Hematopoietic multipotent progenitor cell treated with erythropoietin and hydrocortisone succinate and interleukin-3 and kit ligand, for 15 days (in vitro differentiated cells): Measurements from ENCODE around the gene LAIR2.
A peak's percentile ranks its signal among the peaks of the same experiment; 100 is the strongest.
"Not testable (repeated sequence)": the region's sequence is repeated elsewhere in the genome, so short reads cannot be mapped to it uniquely, and the experiment has no call there.

Source experiments
- DNase-seq: peaks from one replicate; pipeline ENCODE4 v3.0.0-alpha.2; 2015; ENCODE audit warnings: low spot score

LAIR2 gene

GRCh38 chr19:54464630-54465425, 37.8 kb upstream of the LAIR2 start:
- peak; percentile 75 for DNase-seq

- no peak for DNase-seq
These were observed 37.1 kb upstream of the LAIR2 start for GRCh38 chr19:54465426-54466109.

- not testable (repeated sequence) for DNase-seq
These were observed 36.5 kb upstream of the LAIR2 start for GRCh38 chr19:54466110-54466480.

- no peak for DNase-seq
These were observed 33.1 kb upstream of the LAIR2 start for GRCh38 chr19:54469496-54469934.

DNA sequence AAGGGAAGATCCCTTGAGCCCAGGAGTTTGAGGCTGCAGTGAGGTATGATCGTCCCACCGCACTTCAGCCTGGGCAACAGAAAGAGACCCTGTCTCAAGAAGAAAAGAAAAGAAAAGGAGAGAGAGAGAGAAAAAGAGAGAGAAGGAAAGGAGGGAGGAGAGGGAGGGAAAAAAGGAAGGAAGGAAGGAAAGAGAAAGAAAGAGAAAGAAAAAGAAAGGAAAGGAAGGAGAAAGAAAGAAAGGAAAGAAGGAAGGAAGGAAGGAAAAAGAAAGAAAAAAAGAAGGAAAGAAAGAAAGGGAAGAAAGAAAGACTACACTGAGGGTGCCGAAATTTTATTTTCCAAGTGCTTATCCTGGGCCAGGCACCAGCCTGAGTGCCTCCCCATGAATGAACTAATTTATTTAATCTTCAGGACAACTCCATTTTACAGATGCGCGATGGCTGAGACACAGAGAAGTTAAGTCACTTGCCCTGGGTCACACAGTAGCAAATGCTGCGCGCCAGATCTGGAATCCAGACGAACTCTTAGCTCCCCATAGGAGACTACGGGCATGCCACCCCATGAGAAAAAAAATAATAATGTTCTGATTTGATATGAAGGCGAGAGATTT, 32.2 kb upstream of the LAIR2 start:
- DNase-seq = no peak

- DNase-seq = no peak
These were observed 31.4 kb upstream of the LAIR2 start for GRCh38 chr19:54470991-54471782.

GRCh38 chr19:54473071-54473891, 29.4 kb upstream of the LAIR2 start, which contains the start of gene CDC42EP5:
TSS of gene CDC42EP5 (minus strand) at chr19:54473296. CDS start at chr19:54465547, 7,749 bp downstream.
- no peak for DNase-seq

DNA sequence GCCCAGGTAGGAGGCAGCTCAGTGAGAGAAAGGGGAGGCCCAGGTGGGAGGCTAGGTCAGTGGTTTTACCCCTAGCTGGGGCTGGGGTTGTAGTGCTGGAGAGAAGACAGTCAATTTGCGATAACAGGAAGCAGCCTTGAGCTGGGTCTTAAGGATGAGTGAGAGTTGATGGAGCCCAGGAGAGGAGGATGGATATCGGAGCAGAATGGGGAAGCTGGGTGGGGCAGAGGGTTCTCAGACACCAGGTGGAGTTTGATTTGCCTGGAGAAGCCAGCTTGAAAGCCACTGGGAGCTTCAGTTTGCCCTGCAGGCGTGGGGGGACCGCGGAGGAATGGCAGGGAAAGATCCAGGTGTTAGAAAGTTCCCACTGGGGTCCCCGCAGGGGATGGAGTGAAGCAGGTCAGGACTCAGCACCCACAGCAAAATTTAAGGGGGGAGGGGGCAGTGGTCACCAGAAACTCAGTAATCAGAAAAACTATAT, 28.7 kb upstream of the LAIR2 start:
- DNase-seq = no peak

DNA sequence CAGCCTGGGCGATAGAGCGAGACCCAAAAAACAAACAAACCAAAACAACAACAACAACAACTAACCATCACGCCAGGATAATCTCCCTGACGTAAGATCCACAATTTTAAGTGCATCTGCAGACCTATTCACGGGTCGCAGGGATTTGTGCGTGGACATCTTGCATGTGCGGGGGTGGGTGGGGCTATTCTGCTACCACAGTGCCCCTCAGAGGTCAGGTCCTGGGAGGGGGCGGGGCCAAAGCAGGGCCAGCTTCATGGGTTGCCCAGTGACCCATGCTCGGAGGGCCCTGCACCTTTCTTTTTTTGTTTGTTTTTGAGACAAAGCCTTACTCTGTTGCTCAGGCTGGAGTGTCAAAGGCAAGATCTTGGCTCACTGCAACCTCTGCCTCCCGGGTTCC, 26.9 kb upstream of the LAIR2 start:
- DNase-seq = no peak

DNA sequence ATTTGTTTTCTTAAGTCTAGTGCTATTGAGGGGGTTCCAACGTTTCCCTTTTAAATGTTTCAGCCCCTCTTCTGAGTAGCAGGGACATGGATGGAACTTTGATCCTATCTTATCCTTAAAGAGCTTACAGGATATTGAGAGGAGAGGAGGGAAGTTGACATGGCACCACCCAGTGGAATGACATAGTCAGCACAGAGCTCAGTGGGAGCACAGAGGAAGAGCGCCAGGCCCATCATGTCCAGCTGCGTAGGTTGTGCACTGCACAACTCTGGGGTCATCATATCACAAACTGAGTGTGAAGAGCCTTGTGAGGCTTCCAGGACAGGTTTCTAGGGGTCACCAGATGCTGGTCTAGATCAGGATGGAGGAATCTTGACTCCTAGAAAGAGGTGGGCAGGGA, 25.0 kb upstream of the LAIR2 start:
- DNase-seq = no peak

DNA sequence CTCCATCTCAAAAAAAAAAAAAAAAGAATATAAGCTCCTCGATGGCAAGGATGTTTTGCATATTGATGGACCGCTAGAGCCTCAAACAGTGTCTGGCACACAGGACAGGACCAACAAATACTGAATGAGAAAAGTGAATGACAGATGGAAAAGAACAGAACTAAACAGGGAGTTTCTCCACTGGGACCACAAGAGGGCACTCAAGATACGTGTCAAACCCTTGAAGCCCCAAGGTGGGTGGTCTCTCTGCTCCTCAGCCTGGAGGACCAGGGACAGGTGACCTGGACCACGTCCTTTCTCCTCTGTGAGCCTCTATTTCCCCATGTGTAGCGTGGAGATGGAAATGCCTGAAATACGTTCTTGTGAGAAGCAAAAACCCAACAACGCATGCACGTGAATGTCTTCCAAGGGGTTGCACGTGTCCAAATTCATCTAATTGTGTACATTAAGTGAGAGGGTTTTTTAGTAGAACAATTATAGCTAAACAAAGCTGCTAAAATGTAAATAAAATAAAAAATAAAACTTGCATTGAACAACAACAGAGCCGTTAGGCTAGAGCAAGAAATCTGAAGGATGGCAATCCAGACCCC, 23.9 kb upstream of the LAIR2 start:
- DNase-seq = peak; percentile 25

GRCh38 chr19:54480051-54480450, 22.6 kb upstream of the LAIR2 start:
- no peak for DNase-seq

- peak; percentile 42 for DNase-seq
These were observed 21.2 kb upstream of the LAIR2 start for GRCh38 chr19:54481326-54481930.

GRCh38 chr19:54482889-54483288, 19.7 kb upstream of the LAIR2 start:
- no peak for DNase-seq

GRCh38 chr19:54484451-54484850, 18.2 kb upstream of the LAIR2 start:
- no peak for DNase-seq

DNA sequence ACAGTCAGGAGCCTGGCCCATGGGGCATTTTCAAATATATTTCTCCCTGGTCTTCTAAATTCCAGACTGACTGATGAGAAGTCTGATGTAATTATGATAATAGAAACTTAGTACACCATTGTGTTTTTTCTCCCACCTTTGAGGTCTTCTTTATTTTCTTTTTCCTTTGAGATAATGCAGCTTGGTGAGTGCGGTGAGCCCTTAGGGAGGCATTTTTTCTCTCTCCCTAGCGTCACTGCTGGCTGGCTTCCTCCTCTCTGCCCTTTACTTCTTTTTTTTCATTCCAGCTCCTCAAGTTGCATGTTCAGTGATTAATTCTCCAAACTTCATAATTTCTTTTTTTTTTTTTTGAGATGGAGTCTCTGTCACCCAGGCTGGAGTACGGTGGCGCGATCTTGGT, 16.8 kb upstream of the LAIR2 start:
- DNase-seq = no peak

- no peak for DNase-seq
These were observed 13.3 kb upstream of the LAIR2 start for GRCh38 chr19:54489341-54489740.

DNA sequence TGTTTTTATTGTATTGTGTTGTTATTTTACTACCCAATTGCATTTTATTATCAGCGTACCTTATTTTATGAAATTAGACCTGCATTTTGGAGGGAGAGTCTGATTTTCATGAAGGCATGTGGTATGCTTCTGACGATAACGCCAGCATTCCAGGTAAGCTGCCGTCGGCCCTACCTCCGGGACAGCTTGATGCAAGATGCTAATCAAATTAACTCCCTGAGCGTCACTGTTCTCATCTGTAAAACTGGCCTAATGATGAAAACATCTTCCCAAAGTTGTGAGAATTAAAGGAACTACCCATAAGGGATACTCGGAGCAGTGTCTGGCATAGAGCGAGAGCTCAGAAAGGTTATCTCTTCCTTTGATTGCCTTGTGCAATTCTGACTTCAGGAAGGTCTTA, 12.9 kb upstream of the LAIR2 start:
- DNase-seq = no peak

GRCh38 chr19:54492568-54492967, 10.1 kb upstream of the LAIR2 start:
- DNase-seq = no peak

DNA sequence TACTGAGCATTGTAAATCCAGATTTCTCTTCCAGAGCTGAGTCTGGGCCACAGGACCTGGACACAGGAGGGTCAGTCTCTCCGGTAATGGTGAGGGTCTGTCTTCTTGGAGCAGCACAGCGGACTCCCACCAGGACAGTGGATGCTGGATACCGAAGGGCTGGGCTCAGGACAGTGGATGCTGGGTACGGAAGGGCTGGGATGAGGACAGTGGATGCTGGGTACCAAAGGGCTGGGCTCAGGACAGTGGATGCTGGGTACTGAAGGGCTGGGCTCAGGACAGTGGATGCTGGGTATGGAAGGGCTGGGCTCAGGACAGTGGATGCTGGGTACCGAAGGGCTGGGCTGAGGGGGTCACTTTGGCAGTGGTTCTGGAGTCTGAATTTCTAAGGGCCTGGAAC, 9.6 kb upstream of the LAIR2 start:
- not testable (repeated sequence) for DNase-seq
